Measurements from ENCODE around the gene ACTN4.
"Not testable (repeated sequence)": the region's sequence is repeated elsewhere in the genome, so short reads cannot be mapped to it uniquely, and the experiment has no call there.

Gene ACTN4

DNA sequence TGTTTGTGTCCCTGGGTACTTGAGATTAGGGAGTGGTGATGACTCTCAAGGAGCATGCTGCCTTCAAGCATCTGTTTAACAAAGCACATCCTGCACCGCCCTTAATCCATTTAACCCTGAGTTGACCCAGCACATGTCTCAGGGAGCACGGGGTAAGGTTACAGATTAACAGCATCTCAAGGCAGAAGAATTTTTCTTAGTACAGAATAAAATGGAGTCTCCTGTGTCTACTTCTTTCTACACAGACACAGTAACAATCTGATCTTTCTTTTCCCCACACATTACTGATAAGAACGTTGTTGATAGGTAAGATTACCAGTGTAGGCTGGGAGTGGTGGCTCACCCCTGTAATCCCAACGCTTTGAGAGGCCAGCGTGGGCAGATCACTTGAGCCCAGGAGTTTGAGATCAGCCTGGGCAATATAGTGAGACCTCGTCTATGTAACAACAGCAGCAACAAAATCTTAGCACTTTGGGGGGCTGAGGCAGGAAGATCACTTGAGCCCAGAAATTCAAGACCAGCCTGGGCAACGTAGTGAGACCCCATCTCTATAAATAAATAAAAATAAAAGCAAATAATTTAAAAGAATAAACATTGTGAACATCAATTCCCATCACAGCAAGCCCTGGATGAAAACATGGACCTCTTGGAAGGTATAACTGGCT is 15.5 kb upstream of the ACTN4 start:
- H3K9ac ChIP-seq (ENCODE audit: low read length); H2AK5ac ChIP-seq (ENCODE audit: low read length); H3K79me2 ChIP-seq (ENCODE audit: control insufficient read depth, insufficient read depth, low read length); H3K4me2 ChIP-seq (ENCODE audit: low read length); H3K27me3 ChIP-seq (ENCODE audit: insufficient read depth, low read length, poor library complexity); H3K27ac ChIP-seq (ENCODE audit: low read depth, low read length); H3K56ac ChIP-seq (ENCODE audit: low read length); H2BK5ac ChIP-seq (ENCODE audit: low read length); H2BK120ac ChIP-seq (ENCODE audit: low read depth, low read length); H3K18ac ChIP-seq (ENCODE audit: low read length); H3K23ac ChIP-seq (ENCODE audit: low read length); H3K4ac ChIP-seq (ENCODE audit: low read depth, low read length); H4K5ac ChIP-seq (ENCODE audit: low read length); H2BK15ac ChIP-seq (replicated peaks; ENCODE audit: low read depth); H4K8ac ChIP-seq (ENCODE audit: low read depth, low read length); H3K79me1 ChIP-seq (ENCODE audit: low read length); H3K4me1 ChIP-seq (ENCODE audit: control insufficient read depth, low read depth, low read length); H3K4me3 ChIP-seq (ENCODE audit: low read length): not testable (repeated sequence)
- H3K36me3 ChIP-seq (ENCODE audit: control insufficient read depth, insufficient read depth, low read length) = peaks cover 25% of the 10 kb centered on the region
- no CpG with 5 or more reads among the region's 7 CpGs for WGBS (ENCODE audit: extremely low coverage, insufficient coverage, low lambda C conversion rate)
- peak; percentile 68 for DNase-seq

DNA sequence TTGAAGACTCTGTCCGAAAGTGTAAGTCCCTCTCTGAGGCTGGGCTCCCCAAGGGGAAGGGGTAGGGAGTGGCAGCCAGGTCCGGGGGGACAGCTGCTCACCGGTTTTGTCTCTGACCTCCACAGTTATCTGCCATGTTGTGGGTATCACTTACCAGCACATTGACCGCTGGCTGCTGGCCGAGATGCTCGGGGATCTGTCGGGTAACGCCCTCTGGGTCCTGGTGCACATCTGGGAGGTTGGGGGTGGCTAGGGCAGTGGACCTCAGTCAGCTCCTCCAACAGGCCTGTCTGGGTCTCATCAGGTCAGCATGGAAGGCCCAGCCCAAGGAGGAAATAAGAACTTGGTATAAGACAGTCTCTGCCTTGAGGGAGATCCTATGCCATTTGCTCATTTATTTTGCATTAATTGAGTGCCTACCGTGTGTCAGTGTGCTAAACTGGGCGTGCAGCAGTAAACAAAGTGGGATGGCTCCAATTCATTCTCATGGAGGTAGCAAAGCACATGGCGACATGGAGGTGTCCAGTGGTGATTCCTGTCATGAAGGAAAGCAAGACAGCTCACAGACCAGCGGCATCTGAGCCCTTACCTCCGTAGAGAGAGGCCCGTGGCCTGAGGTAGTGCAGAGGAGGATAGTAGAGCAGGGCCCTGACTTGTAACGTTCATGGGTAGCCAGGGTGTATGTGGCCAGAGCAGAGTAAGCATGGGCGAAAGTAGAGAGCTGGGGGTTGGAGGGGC is 14.8 kb upstream of the ACTN4 start:
- no CpG with 5 or more reads among the region's 16 CpGs for WGBS (ENCODE audit: extremely low coverage, insufficient coverage, low lambda C conversion rate)
- no peak overlapping the region for H2AK5ac ChIP-seq (ENCODE audit: low read length)
- no peak overlapping the region for H2BK15ac ChIP-seq (replicated peaks; ENCODE audit: low read depth)
- no peak overlapping the region for H2BK120ac ChIP-seq (ENCODE audit: low read depth, low read length)
- H3K4me1 ChIP-seq (ENCODE audit: control insufficient read depth, low read depth, low read length) = no peaks in the 10 kb centered on the region
- no peak overlapping the region for H4K8ac ChIP-seq (ENCODE audit: low read depth, low read length)
- no peak overlapping the region for H3K18ac ChIP-seq (ENCODE audit: low read length)
- DNase-seq = no peak
- H3K79me1 ChIP-seq (ENCODE audit: low read length) = peaks cover 6% of the 10 kb centered on the region
- no peak overlapping the region for H3K9ac ChIP-seq (ENCODE audit: low read length)
- no peak overlapping the region for H4K5ac ChIP-seq (ENCODE audit: low read length)
- no peak overlapping the region for H3K4me3 ChIP-seq (ENCODE audit: low read length)
- peak overlapping the region; percentile 7 for H3K56ac ChIP-seq (ENCODE audit: low read length)
- no peak overlapping the region for H3K23ac ChIP-seq (ENCODE audit: low read length)
- H3K36me3 ChIP-seq (ENCODE audit: control insufficient read depth, insufficient read depth, low read length) = peaks cover 23% of the 10 kb centered on the region
- H3K27me3 ChIP-seq (ENCODE audit: insufficient read depth, low read length, poor library complexity) = no peaks in the 10 kb centered on the region
- H3K4ac ChIP-seq (ENCODE audit: low read depth, low read length) = no peak overlapping the region
- H3K27ac ChIP-seq (ENCODE audit: low read depth, low read length) = no peak overlapping the region
- no peak overlapping the region for H2BK5ac ChIP-seq (ENCODE audit: low read length)
- no peak overlapping the region for H3K4me2 ChIP-seq (ENCODE audit: low read length)
- no peaks in the 10 kb centered on the region for H3K79me2 ChIP-seq (ENCODE audit: control insufficient read depth, insufficient read depth, low read length)

DNA sequence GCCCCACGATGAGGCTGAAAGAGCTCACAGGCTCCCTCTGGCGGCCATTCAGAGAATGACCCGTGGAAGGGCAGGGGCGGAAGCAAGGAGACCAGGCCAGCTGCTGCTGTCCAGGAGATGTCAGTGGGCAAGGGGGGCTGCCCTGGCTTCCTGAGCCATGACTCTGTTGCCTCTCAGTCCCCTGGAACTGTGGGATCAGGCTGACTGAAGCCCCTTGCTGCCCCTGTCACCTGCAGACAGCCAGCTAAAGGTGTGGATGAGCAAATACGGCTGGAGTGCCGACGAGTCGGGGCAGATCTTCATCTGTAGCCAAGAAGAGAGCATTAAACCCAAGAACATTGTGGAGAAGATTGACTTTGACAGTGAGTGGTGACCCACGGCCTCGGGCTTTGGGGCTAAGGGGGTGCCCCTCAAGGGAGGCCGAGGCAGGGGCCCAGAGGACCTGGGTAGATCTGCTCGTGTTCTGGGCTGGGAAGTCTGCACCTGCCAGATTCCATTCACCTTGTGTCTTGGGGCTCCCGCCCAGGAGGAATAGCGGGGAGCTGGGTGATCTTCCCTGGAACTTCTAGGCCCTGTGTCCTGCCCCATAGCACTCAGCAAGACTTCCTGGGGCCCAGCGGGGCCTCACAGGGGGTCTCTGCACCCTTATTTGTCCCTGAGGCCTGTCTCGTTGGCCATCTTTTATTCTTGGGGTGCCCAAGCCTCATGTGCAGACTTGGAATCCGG is 12.5 kb upstream of the ACTN4 start:
- no peak overlapping the region for H3K23ac ChIP-seq (ENCODE audit: low read length)
- H2BK120ac ChIP-seq (ENCODE audit: low read depth, low read length) = no peak overlapping the region
- no peak overlapping the region for H3K9ac ChIP-seq (ENCODE audit: low read length)
- no peak overlapping the region for H3K4me3 ChIP-seq (ENCODE audit: low read length)
- H3K79me1 ChIP-seq (ENCODE audit: low read length) = peaks cover 6% of the 10 kb centered on the region
- H3K36me3 ChIP-seq (ENCODE audit: control insufficient read depth, insufficient read depth, low read length) = peaks cover 15% of the 10 kb centered on the region
- no peak overlapping the region for H3K4me2 ChIP-seq (ENCODE audit: low read length)
- no peaks in the 10 kb centered on the region for H3K27me3 ChIP-seq (ENCODE audit: insufficient read depth, low read length, poor library complexity)
- H3K4me1 ChIP-seq (ENCODE audit: control insufficient read depth, low read depth, low read length) = no peaks in the 10 kb centered on the region
- DNase-seq = peak; percentile 74
- H2BK15ac ChIP-seq (replicated peaks; ENCODE audit: low read depth) = no peak overlapping the region
- H4K8ac ChIP-seq (ENCODE audit: low read depth, low read length) = no peak overlapping the region
- no peak overlapping the region for H3K56ac ChIP-seq (ENCODE audit: low read length)
- H3K18ac ChIP-seq (ENCODE audit: low read length) = no peak overlapping the region
- WGBS (ENCODE audit: extremely low coverage, insufficient coverage, low lambda C conversion rate) = no CpG with 5 or more reads among the region's 17 CpGs
- no peak overlapping the region for H2BK5ac ChIP-seq (ENCODE audit: low read length)
- H3K4ac ChIP-seq (ENCODE audit: low read depth, low read length) = no peak overlapping the region
- no peak overlapping the region for H3K27ac ChIP-seq (ENCODE audit: low read depth, low read length)
- H3K79me2 ChIP-seq (ENCODE audit: control insufficient read depth, insufficient read depth, low read length) = no peaks in the 10 kb centered on the region
- H2AK5ac ChIP-seq (ENCODE audit: low read length) = no peak overlapping the region
- H4K5ac ChIP-seq (ENCODE audit: low read length) = no peak overlapping the region

DNA sequence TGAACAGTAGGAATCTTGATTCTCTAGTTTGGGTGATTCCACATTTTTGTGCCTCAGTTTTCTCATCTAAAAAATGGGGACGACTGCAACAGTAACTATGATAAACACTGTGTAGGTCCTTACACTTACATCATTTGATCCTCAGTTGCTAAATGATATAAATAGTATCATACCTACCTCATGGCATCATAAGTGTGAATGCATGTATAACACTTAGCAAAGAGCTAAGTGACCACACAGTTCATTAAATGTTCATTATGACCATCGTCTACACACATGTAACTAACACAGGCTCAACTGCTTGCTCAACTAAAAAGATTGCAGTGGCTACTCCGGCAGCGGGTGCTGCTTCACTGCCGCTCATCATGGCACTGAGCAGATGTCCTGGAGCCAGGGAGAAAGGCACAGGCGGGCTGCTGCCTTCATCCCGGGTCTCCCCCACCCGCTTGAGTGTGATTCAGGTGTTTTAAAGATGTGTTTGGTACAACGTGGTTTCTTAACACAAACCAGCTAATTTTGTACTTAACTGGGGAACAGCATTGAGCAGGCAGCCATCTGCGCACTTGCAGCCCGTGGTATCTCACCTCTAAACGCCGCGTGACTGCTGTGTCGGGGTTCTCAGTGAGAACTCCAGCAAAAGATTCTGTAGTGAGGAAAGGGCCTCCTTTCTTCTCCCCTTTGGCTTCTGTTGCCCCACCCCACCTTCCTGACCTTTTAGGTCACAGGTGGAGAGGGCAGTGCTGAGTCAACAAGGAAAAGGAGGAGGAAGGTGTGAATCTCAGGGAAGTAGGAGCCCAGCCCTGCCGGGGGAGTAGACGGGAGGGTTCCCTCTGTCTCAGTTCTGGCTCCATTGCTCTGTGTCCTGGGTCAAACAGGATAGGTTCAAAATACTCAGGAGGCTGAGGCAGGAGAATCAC is 11.7 kb upstream of the ACTN4 start:
- WGBS (ENCODE audit: extremely low coverage, insufficient coverage, low lambda C conversion rate) = no CpG with 5 or more reads among the region's 17 CpGs
- H3K4me1 ChIP-seq (ENCODE audit: control insufficient read depth, low read depth, low read length) = no peaks in the 10 kb centered on the region
- H3K23ac ChIP-seq (ENCODE audit: low read length) = no peak overlapping the region
- no peak overlapping the region for H3K18ac ChIP-seq (ENCODE audit: low read length)
- H4K8ac ChIP-seq (ENCODE audit: low read depth, low read length) = no peak overlapping the region
- H3K79me1 ChIP-seq (ENCODE audit: low read length) = peaks cover 6% of the 10 kb centered on the region
- H2BK15ac ChIP-seq (replicated peaks; ENCODE audit: low read depth) = no peak overlapping the region
- H3K36me3 ChIP-seq (ENCODE audit: control insufficient read depth, insufficient read depth, low read length) = peaks cover 14% of the 10 kb centered on the region
- peak overlapping the region; percentile 17 for H3K56ac ChIP-seq (ENCODE audit: low read length)
- H2BK120ac ChIP-seq (ENCODE audit: low read depth, low read length) = no peak overlapping the region
- no peaks in the 10 kb centered on the region for H3K79me2 ChIP-seq (ENCODE audit: control insufficient read depth, insufficient read depth, low read length)
- no peak overlapping the region for H2BK5ac ChIP-seq (ENCODE audit: low read length)
- H3K9ac ChIP-seq (ENCODE audit: low read length) = no peak overlapping the region
- peak; percentile 79 for DNase-seq
- no peak overlapping the region for H3K27ac ChIP-seq (ENCODE audit: low read depth, low read length)
- H3K27me3 ChIP-seq (ENCODE audit: insufficient read depth, low read length, poor library complexity) = no peaks in the 10 kb centered on the region
- H2AK5ac ChIP-seq (ENCODE audit: low read length) = no peak overlapping the region
- no peak overlapping the region for H3K4me2 ChIP-seq (ENCODE audit: low read length)
- no peak overlapping the region for H3K4me3 ChIP-seq (ENCODE audit: low read length)
- no peak overlapping the region for H4K5ac ChIP-seq (ENCODE audit: low read length)
- no peak overlapping the region for H3K4ac ChIP-seq (ENCODE audit: low read depth, low read length)

DNA sequence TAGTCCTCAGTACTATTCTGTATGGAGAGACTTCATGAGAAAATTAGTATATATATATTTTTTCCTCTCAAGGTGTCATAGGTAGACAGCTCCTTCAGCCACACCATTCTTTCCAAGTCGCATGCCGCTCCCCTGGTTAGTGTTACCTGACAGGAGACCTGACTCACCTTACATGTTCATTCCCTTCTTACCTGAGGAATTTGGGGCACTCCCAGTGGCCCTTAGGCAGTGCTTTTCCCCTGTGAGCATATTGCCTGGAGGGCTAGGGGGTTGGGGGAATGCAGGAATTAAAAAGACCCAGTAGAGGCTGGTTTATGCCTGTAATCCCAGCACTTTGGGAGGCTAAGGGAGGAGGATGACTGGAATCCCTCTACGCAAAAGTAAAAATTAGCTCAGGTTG is 9.0 kb upstream of the ACTN4 start:
- peaks cover 6% of the 10 kb centered on the region for H3K36me3 ChIP-seq (ENCODE audit: control insufficient read depth, insufficient read depth, low read length)

More for the DNA sequence above, 9.0 kb upstream of the ACTN4 start:
- Histone ChIP-seq H3K4me1 (ENCODE audit: control insufficient read depth, low read depth, low read length) (no peaks in the 10 kb centered on the region), H2AK5ac (ENCODE audit: low read length) (no peak overlapping the region), H2BK5ac (ENCODE audit: low read length) (no peak overlapping the region), H2BK15ac (replicated peaks; ENCODE audit: low read depth) (no peak overlapping the region), H3K79me1 (ENCODE audit: low read length) (peaks cover 2% of the 10 kb centered on the region), H3K23ac (ENCODE audit: low read length) (no peak overlapping the region), H3K79me2 (ENCODE audit: control insufficient read depth, insufficient read depth, low read length) (no peaks in the 10 kb centered on the region), H2BK120ac (ENCODE audit: low read depth, low read length) (no peak overlapping the region), H4K5ac (ENCODE audit: low read length) (no peak overlapping the region), H4K8ac (ENCODE audit: low read depth, low read length) (no peak overlapping the region), H3K4ac (ENCODE audit: low read depth, low read length) (no peak overlapping the region), H3K27ac (ENCODE audit: low read depth, low read length) (no peak overlapping the region), H3K18ac (ENCODE audit: low read length) (no peak overlapping the region), H3K27me3 (ENCODE audit: insufficient read depth, low read length, poor library complexity) (no peaks in the 10 kb centered on the region), H3K9ac (ENCODE audit: low read length) (no peak overlapping the region), H3K4me3 (ENCODE audit: low read length) (no peak overlapping the region), H3K4me2 (ENCODE audit: low read length) (no peak overlapping the region), H3K56ac (ENCODE audit: low read length) (no peak overlapping the region)
- no CpG with 5 or more reads among the region's 3 CpGs for WGBS (ENCODE audit: extremely low coverage, insufficient coverage, low lambda C conversion rate)
- DNase-seq = peak; percentile 89
